ENCODE data around the gene LRRC31. TPM values are rescaled to one million over a fixed set of nuclear protein-coding genes. Genes with fewer than 3 reads are reported as not detected.

The LRRC31 gene
- total RNA-seq, 4 donors from 2014 or later: not detected

DNA sequence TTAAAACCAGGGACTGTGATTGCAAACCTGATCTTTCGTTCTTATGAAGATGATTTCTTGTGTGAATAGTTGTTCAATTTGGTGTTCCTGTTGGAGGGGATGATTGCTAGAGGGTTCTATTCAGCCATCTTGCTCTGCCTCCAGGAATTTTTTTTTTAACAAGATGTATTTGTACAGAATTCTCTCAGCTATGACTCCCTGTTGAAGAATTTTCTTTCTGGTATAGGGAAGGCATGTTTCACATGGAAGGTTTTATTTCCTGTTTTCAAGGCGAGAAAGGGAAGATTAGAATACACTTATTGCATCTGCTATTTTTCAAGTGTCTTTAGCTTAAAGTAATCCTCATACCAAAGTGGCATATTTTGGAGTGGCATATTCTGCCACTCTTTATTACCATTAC lies 51.4 kb downstream of the LRRC31 start:
- DNase-seq: no peak
- Histone ChIP-seq H3K27ac (no peak overlapping the region), H3K27me3 (no peaks in the 10 kb centered on the region), H3K4me1 (no peaks in the 10 kb centered on the region), H3K4me3 (replicated peaks in 1 of 3) (no peak overlapping the region), H3K9me3 (no peaks in the 10 kb centered on the region), H3K36me3 (no peaks in the 10 kb centered on the region)
- intact Hi-C loops (cut with DNase I): no loop called here
- no peak for TF ChIP-seq POLR2A (IDR thresholded peaks at IDR 0.05)
- TF ChIP-seq, protein P1, sequence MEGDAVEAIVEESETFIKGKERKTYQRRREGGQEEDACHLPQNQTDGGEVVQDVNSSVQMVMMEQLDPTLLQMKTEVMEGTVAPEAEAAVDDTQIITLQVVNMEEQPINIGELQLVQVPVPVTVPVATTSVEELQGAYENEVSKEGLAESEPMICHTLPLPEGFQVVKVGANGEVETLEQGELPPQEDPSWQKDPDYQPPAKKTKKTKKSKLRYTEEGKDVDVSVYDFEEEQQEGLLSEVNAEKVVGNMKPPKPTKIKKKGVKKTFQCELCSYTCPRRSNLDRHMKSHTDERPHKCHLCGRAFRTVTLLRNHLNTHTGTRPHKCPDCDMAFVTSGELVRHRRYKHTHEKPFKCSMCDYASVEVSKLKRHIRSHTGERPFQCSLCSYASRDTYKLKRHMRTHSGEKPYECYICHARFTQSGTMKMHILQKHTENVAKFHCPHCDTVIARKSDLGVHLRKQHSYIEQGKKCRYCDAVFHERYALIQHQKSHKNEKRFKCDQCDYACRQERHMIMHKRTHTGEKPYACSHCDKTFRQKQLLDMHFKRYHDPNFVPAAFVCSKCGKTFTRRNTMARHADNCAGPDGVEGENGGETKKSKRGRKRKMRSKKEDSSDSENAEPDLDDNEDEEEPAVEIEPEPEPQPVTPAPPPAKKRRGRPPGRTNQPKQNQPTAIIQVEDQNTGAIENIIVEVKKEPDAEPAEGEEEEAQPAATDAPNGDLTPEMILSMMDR (IDR thresholded peaks at IDR 0.05): no peak
- 80 to 82% methylated on average over 2 of the region's 2 CpGs for WGBS, 2 donors

DNA sequence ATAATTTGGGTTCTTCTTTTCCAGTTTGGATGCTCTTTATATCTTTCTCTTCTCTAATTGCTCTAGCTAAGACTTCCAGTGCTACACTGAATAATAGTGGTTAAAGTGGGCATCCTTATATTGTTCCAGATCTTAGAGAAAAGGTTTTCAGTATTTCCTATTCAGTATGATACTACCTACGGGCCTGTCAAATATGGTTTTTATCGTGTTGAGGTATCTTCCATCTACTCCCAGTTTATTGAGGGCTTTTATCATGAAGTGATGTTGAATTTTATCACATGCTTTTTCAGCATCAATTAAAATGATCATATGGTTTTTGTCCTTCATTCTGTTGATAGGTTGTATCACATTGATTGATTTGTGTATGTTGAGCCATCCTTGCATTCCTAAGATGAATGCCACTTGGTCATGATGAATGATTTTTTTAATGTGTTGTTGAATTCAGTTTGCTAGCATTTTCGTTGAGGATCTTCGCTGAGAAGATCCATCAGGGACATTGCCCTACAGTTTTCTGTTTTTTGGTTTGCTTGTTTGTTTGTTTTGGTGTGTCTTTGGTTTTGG lies 54.1 kb downstream of the LRRC31 start:
- Histone ChIP-seq H3K27ac (no peak overlapping the region), H3K4me3 (replicated peaks in 1 of 3) (no peak overlapping the region), H3K27me3 (no peaks in the 10 kb centered on the region), H3K4me1 (peaks cover 5 to 6% of the 10 kb centered on the region in 2 donors), H3K36me3 (no peaks in the 10 kb centered on the region), H3K9me3 (no peaks in the 10 kb centered on the region)
- 95 to 98% methylated on average over 4 of the region's 4 CpGs for WGBS, 2 donors
- intact Hi-C loops (cut with DNase I): no loop called here
- no peak for DNase-seq
- TF ChIP-seq, protein P1 (IDR thresholded peaks at IDR 0.05): no peak
- no peak for TF ChIP-seq POLR2A (IDR thresholded peaks at IDR 0.05)

DNA sequence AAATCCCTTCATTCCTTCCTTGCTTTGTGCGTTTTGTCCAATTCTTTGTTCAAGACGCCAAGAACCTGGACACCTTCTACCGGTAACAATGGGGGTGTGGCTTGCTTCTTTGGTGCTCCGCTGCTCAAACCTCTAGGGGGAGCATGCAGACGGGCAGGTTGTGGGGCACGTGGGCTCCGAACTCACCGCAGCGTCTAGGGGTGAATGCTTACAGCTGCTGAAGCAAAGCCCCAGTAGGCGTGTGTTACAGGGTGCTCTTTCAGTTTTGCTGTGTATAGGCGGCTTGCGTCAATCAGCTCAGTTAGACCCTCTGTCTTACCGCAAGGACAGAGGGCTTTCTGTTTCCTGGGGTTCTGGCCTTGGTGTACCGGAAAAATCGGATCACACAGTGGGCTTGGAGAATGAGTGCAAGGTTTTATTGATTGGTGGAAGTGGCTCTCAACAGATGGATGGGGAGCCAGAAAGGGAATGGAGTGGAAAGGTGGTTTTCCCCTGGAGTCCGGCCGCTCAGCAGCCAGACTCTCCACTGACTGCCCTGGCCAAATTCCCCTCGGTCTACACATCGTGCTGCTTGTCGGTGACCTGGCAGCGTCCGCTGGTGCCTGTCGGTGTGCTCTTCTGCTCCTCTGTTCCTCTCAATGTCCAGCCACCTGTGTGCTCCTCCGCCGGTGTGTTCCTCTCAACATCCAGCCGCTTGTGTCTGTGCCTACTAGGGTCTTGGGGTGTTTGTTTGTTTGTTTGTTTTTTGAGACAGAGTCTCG lies 55.8 kb downstream of the LRRC31 start:
- intact Hi-C loops (cut with DNase I): no loop called here
- Histone ChIP-seq H3K27me3 (no peaks in the 10 kb centered on the region), H3K4me3 (replicated peaks in 1 of 3) (peak overlapping the region in 1 of 3 donors; percentile 78), H3K36me3 (no peaks in the 10 kb centered on the region), H3K27ac (no peak overlapping the region), H3K9me3 (no peaks in the 10 kb centered on the region), H3K4me1 (peaks cover 5 to 6% of the 10 kb centered on the region in 2 donors)
- peak; percentile 36 to 37 for DNase-seq
- TF ChIP-seq POLR2A (IDR thresholded peaks at IDR 0.05): no peak
- TF ChIP-seq, protein P1 (IDR thresholded peaks at IDR 0.05): peak in 2 of 6 experiments; percentile 41
- WGBS, 2 donors: 65 to 67% methylated on average over 27 of the region's 27 CpGs

DNA sequence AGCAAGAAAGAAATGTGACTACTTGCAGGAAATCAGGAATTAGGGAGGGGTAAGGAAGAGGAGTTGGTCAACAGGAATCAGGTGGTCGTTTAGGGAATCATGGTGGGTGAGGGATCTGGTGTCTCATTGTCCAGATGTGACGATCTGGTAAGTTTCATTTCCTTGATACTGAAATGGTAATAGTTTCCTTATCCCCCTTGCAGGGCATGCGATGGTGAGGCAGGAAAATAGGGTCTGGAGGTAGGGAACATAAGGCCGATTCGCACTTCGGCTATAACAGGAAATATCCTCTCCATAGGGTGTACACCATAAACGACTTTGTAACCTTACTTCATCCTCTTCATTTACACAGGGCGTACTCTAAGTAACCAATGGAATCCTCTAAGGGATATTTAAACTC lies 56.5 kb downstream of the LRRC31 start:
- Histone ChIP-seq H3K36me3 (no peaks in the 10 kb centered on the region), H3K4me3 (replicated peaks in 1 of 3) (peak overlapping the region in 1 of 3 donors; percentile 78), H3K4me1 (peaks cover 5 to 6% of the 10 kb centered on the region in 2 donors), H3K27me3 (no peaks in the 10 kb centered on the region), H3K9me3 (no peaks in the 10 kb centered on the region), H3K27ac (no peak overlapping the region)
- DNase-seq: no peak
- intact Hi-C loops (cut with DNase I): no loop called here
- TF ChIP-seq POLR2A (IDR thresholded peaks at IDR 0.05): no peak
- TF ChIP-seq, protein P1 (IDR thresholded peaks at IDR 0.05): no peak
- WGBS, 2 donors: 59 to 63% methylated on average over 8 of the region's 8 CpGs

Measured in thyroid gland (tissue), 4 donors.